Stomach (tissue), 9 donors: Measurements from ENCODE around the gene MYO3B. TPM values are rescaled to one million over a fixed set of nuclear protein-coding genes. Genes with fewer than 3 reads are reported as not detected.
"Not testable (repeated sequence)": the region's sequence is repeated elsewhere in the genome, so short reads cannot be mapped to it uniquely, and the experiment has no call there.

Experiments
- DNase-seq, 2 donors: peaks; one replicate each; pipeline versions ENCODE4 v3.0.0 to v3.0.0-alpha.2; 2013 to 2019
- H3K27ac ChIP-seq, 5 donors: fragments of 200-600 bp in 4 of 5; sonication (generic) in 4 of 5; one replicate each; pipeline ENCODE4 v1.5.1; 2013 to 2019; ENCODE audit warnings: mild to moderate bottlenecking in 1 of 5, moderate library complexity in 1 of 5
- H3K27me3 ChIP-seq, 3 donors: fragments of 200-600 bp; sonication (generic); one replicate each; pipeline ENCODE4 v1.5.1; 2017 to 2019; ENCODE audit warnings: mixed run types in 1 of 3
- H3K36me3 ChIP-seq, 4 donors: fragments of 200-600 bp; sonication (generic); 1 replicate in 3 of 4; 2 replicates in 1 of 4; pipeline ENCODE4 v1.5.1; 2016 to 2019
- H3K4me1 ChIP-seq, 4 donors: fragments of 200-600 bp; sonication (generic); one replicate each; pipeline ENCODE4 v1.5.1; 2016 to 2019
- H3K4me3 ChIP-seq, 4 donors: fragments of 200-600 bp; sonication (generic) in 3 of 4; one replicate each; pipeline ENCODE4 v1.5.1; 2016 to 2019; ENCODE audit warnings: mild to moderate bottlenecking in 1 of 4
- H3K9me3 ChIP-seq, 4 donors: fragments of 200-600 bp; sonication (generic); one replicate each; pipeline ENCODE4 v1.5.1; 2016 to 2019
- CTCF ChIP-seq, 7 experiments: fragments of 450-650 bp in 4 of 7; fragments of 200-600 bp in 3 of 7; sonication (generic) in 3 of 7; IDR thresholded peaks; one replicate each; pipeline ENCODE4 v1.5.1; 2016 to 2019; ENCODE audit warnings: antibody characterized with exemption in 7 of 7, control low read depth in 2 of 7, mild to moderate bottlenecking in 1 of 7
- EP300 ChIP-seq: sonication (generic); formaldehyde crosslinking; IDR thresholded peaks from one replicate; pipeline ENCODE4 v1.6.1; 2017; ENCODE audit warnings: antibody characterized with exemption
- POLR2A ChIP-seq, 4 donors: fragments of 450-650 bp; IDR thresholded peaks; one replicate each; pipeline ENCODE4 v1.6.1; 2016; ENCODE audit warnings: antibody characterized with exemption in 4 of 4, control low read depth in 2 of 4, mild to moderate bottlenecking in 1 of 4, moderate library complexity in 1 of 4
- POLR2AphosphoS5 ChIP-seq, 3 donors: sonication (generic); formaldehyde crosslinking; IDR thresholded peaks; one replicate each; pipeline ENCODE4 v1.6.1; 2016; ENCODE audit warnings: antibody characterized with exemption in 3 of 3
- WGBS, 5 donors: extraction: QIAGEN DNeasy Blood & Tissue Kit in 3 of 5; methylation state at CpG; one replicate each; pipeline versions ENCODE4 v1.1.5 to v1.1.7; 2013 to 2018; 5-methylcytosine and 5-hydroxymethylcytosine counted together
- intact Hi-C: fragments of 100-400 bp; cut with DNase I; formaldehyde crosslinking; loops from one replicate; pipeline ENCODE4 v1.15.1; 2023; ENCODE audit warnings: low total_unique reads
- polyA plus RNA-seq, 3 donors: library from polyadenylated mRNA; stranded (reverse); fragments of 200-250 nt; gene quantifications; one replicate each; pipeline ENCODE4 v1.2.3, GENCODE V29; 2013
- total RNA-seq, 5 donors: library from RNA; depleted of rRNA; stranded (reverse); fragments of >200 nt; gene quantifications; one replicate each; pipeline versions ENCODE4 v1.1.0 to v1.2.3, GENCODE V29; 2014 to 2016
- donor health status: healthy with polysubstance abuse.
- donor health status: Bipolar disorder and iron deficiency.
- donor health status: healthy.

MYO3B gene
- total and polyA plus RNA-seq, 8 donors, result 0.05 to 0.37 TPM; not detected in 6

GRCh38 chr2:170208967-170209366 is 31.0 kb downstream of the MYO3B start:
- intact Hi-C loops, result no loop called here
- Histone ChIP-seq H3K4me1 (no peaks in the 10 kb centered on the region), H3K27ac (no peak overlapping the region), H3K36me3 (no peaks in the 10 kb centered on the region), H3K9me3 (peaks cover 0 to 32% (median 10%) of the 10 kb centered on the region in 4 donors), H3K27me3 (no peaks in the 10 kb centered on the region), H3K4me3 (no peak overlapping the region)
- WGBS, 5 donors, result 59 to 82% (median 71%) methylated on average over 2 of the region's 2 CpGs
- no peak for TF ChIP-seq POLR2A (IDR thresholded peaks at IDR 0.05)
- no peak for TF ChIP-seq POLR2AphosphoS5 (IDR thresholded peaks at IDR 0.05)
- TF ChIP-seq EP300, result no peak
- TF ChIP-seq CTCF (IDR thresholded peaks at IDR 0.05), result no peak
- no peak for DNase-seq

GRCh38 chr2:170212625-170213280 is 34.8 kb downstream of the MYO3B start:
- H3K27ac ChIP-seq, result no peak overlapping the region
- no peak for DNase-seq
- no peak for TF ChIP-seq EP300
- no peak for TF ChIP-seq POLR2A (IDR thresholded peaks at IDR 0.05)
- no peak for TF ChIP-seq CTCF (IDR thresholded peaks at IDR 0.05)
- no peak for TF ChIP-seq POLR2AphosphoS5 (IDR thresholded peaks at IDR 0.05)
- H3K4me1 ChIP-seq, result peaks cover 0 to 4% (median 0%) of the 10 kb centered on the region in 4 donors
- WGBS, 5 donors, result 48 to 55% (median 53%) methylated on average over 13 to 14 of the region's 14 CpGs
- H3K4me3 ChIP-seq, result no peak overlapping the region
- intact Hi-C loops, result no loop called here
- H3K27me3 ChIP-seq, result no peaks in the 10 kb centered on the region
- H3K9me3 ChIP-seq, result peaks cover 0 to 29% (median 10%) of the 10 kb centered on the region in 4 donors
- H3K36me3 ChIP-seq, result no peaks in the 10 kb centered on the region

GRCh38 chr2:170213281-170213625 is 35.3 kb downstream of the MYO3B start:
- H3K27ac ChIP-seq, H3K4me1 ChIP-seq, H3K27me3 ChIP-seq, DNase-seq, H3K36me3 ChIP-seq, H3K4me3 ChIP-seq, intact Hi-C loops: not testable (repeated sequence)
- peaks cover 0 to 27% (median 10%) of the 10 kb centered on the region in 4 donors for H3K9me3 ChIP-seq
- 44 to 53% (median 49%) methylated on average over 10 of the region's 10 CpGs for whole genome bisulfite sequencing, 5 donors

- Histone ChIP-seq H3K4me1 (peaks cover 0 to 12% (median 0%) of the 10 kb centered on the region in 4 donors), H3K4me3 (no peak overlapping the region), H3K27ac (no peak overlapping the region), H3K9me3 (peaks cover 0 to 23% (median 10%) of the 10 kb centered on the region in 4 donors), H3K36me3 (no peaks in the 10 kb centered on the region), H3K27me3 (no peaks in the 10 kb centered on the region)
- intact Hi-C loops, result no loop called here
- TF ChIP-seq POLR2A (IDR thresholded peaks at IDR 0.05), result no peak
- TF ChIP-seq CTCF (IDR thresholded peaks at IDR 0.05), result no peak
- no peak for TF ChIP-seq EP300
- no peak for TF ChIP-seq POLR2AphosphoS5 (IDR thresholded peaks at IDR 0.05)
- 64 to 74% (median 71%) methylated on average over 2 of the region's 2 CpGs for WGBS, 5 donors
- no peak for DNase-seq
These were observed 35.7 kb downstream of the MYO3B start for GRCh38 chr2:170213651-170214050.

GRCh38 chr2:170214309-170214948 is 36.5 kb downstream of the MYO3B start:
- WGBS, 5 donors, result 60 to 74% (median 67%) methylated on average over 7 of the region's 7 CpGs
- Histone ChIP-seq H3K4me1 (peaks cover 0 to 12% (median 0%) of the 10 kb centered on the region in 4 donors), H3K27ac (no peak overlapping the region), H3K36me3 (no peaks in the 10 kb centered on the region), H3K4me3 (no peak overlapping the region), H3K27me3 (no peaks in the 10 kb centered on the region), H3K9me3 (peaks cover 0 to 15% (median 6%) of the 10 kb centered on the region in 4 donors)
- intact Hi-C loops, result no loop called here
- DNase-seq, result no peak
- no peak for TF ChIP-seq POLR2A (IDR thresholded peaks at IDR 0.05)
- no peak for TF ChIP-seq EP300
- no peak for TF ChIP-seq POLR2AphosphoS5 (IDR thresholded peaks at IDR 0.05)
- TF ChIP-seq CTCF (IDR thresholded peaks at IDR 0.05), result no peak
